Gastrocnemius medialis (tissue), 4 donors: ENCODE measurements around the gene PBXIP1. TPM values are rescaled to one million over a fixed set of nuclear protein-coding genes. Genes with fewer than 3 reads are reported as not detected.

Experiments
- ATAC-seq, 2 donors: fragments of 150-250 bp; one replicate each; pipeline ENCODE4 v1.9.1; 2016
- DNase-seq, 2 donors: peaks; one replicate each; pipeline ENCODE4 v3.0.0-alpha.2; 2019
- H3K27ac ChIP-seq, 4 donors: fragments of 200-600 bp; sonication (generic); 1 replicate in 1 of 4; 2 replicates in 3 of 4; pipeline ENCODE4 v1.5.1; 2016 to 2018; ENCODE audit warnings: mild to moderate bottlenecking in 2 of 4, moderate library complexity in 1 of 4
- H3K27me3 ChIP-seq, 3 donors: fragments of 200-600 bp; sonication (generic) in 2 of 3; 1 replicate in 1 of 3; 2 replicates in 2 of 3; pipeline versions ENCODE4 v1.5.1 to v1.6.0; 2016 to 2019; ENCODE audit warnings: mild to moderate bottlenecking in 1 of 3, moderate library complexity in 1 of 3
- H3K36me3 ChIP-seq, 2 donors: fragments of 200-600 bp; sonication (generic) in 1 of 2; one replicate each; pipeline ENCODE4 v1.5.1; 2017 to 2018
- H3K4me1 ChIP-seq, 2 donors: fragments of 200-600 bp; sonication (generic) in 1 of 2; one replicate each; pipeline ENCODE4 v1.5.1; 2016 to 2017; ENCODE audit warnings: mild to moderate bottlenecking in 2 of 2
- H3K4me3 ChIP-seq, 4 donors: fragments of 200-600 bp; sonication (generic) in 3 of 4; 1 replicate in 1 of 4; 2 replicates in 3 of 4; pipeline ENCODE4 v1.5.1; 2016 to 2019; ENCODE audit warnings: mild to moderate bottlenecking in 2 of 4
- H3K9me3 ChIP-seq, 3 donors: fragments of 200-600 bp; sonication (generic) in 2 of 3; 1 replicate in 1 of 3; 2 replicates in 2 of 3; pipeline ENCODE4 v1.5.1; 2016 to 2019
- CTCF ChIP-seq, 5 experiments: fragments of 450-650 bp in 3 of 5; fragments of 200-600 bp in 2 of 5; sonication (generic) in 2 of 5; IDR thresholded peaks in 4 of 5; conservative IDR thresholded peaks in 1 of 5; 1 replicate in 4 of 5; 2 replicates in 1 of 5; pipeline ENCODE4 v1.5.1; 2016 to 2019; ENCODE audit warnings: antibody characterized with exemption in 5 of 5, mild to moderate bottlenecking in 3 of 5, moderate library complexity in 3 of 5
- POLR2A ChIP-seq, 2 donors: fragments of 450-650 bp; IDR thresholded peaks; one replicate each; pipeline ENCODE4 v1.6.1; 2017; ENCODE audit warnings: antibody characterized with exemption in 2 of 2, mild to moderate bottlenecking in 2 of 2, moderate library complexity in 2 of 2
- in situ Hi-C, 4 donors: fragments of 200-750 bp; cut with MboI; loops; one replicate each; pipeline versions ENCODE4 v1.15.0 to v1.8.0; 2017; ENCODE audit warnings: low sequenced_read_pairs in 4 of 4
- intact Hi-C: fragments of 100-400 bp; cut with DNase I; formaldehyde crosslinking; loops from one replicate; pipeline ENCODE4 v1.15.1; 2023; ENCODE audit warnings: low total_unique reads
- total RNA-seq, 4 donors: library from RNA; depleted of rRNA; stranded (reverse); fragments of >200 nt; gene quantifications; one replicate each; pipeline versions ENCODE4 v1.1.0 to v1.2.3, GENCODE V29; 2016

The PBXIP1 gene
- total RNA-seq, 4 donors from 2014 or later = 126 to 171 (median 165) TPM

- ATAC-seq (no peak), DNase-seq (no peak)
- Histone ChIP-seq H3K4me1 (peaks cover 38 to 42% of the 10 kb centered on the region in 2 donors), H3K9me3 (no peaks in the 10 kb centered on the region), H3K4me3 (peak overlapping the region; percentile 61 to 75 (median 70)), H3K27ac (peak overlapping the region; percentile 93 to 96 (median 95)), H3K27me3 (no peaks in the 10 kb centered on the region), H3K36me3 (no peaks in the 10 kb centered on the region)
- TF ChIP-seq POLR2A (IDR thresholded peaks at IDR 0.05) (no peak), CTCF (IDR thresholded peaks at IDR 0.05 in 4 of 5, conservative IDR thresholded peaks at IDR 0.05 in 1 of 5) (no peak)
- in situ Hi-C loops = no loop called here
- intact Hi-C loops = no loop called here
Observed at GRCh38 chr1:154975409-154976059, 19.6 kb upstream of the PBXIP1 start.

GRCh38 chr1:154974808-154975408 is 19.0 kb upstream of the PBXIP1 start:
- H3K4me1 ChIP-seq = peaks cover 42 to 48% of the 10 kb centered on the region in 2 donors
- H3K27me3 ChIP-seq = no peaks in the 10 kb centered on the region
- intact Hi-C loops (loop anchor here (1.0 to 5.0 kb wide), 4 partner anchors 8 to 112 kb away; partner anchors contain the start of genes ADAM15 and FLAD1), in situ Hi-C loops (loop anchor here in 1 of 4 donors (25.0 kb wide), 1 partner anchor 87 kb away; the partner anchor contains the start of genes ADAM15 and EFNA4)
- peak overlapping the region; percentile 61 to 75 (median 70) for H3K4me3 ChIP-seq
- H3K27ac ChIP-seq = peak overlapping the region; percentile 93 to 96 (median 95)
- no peaks in the 10 kb centered on the region for H3K9me3 ChIP-seq
- TF ChIP-seq POLR2A (IDR thresholded peaks at IDR 0.05) (peak; percentile 54 to 59), CTCF (IDR thresholded peaks at IDR 0.05 in 4 of 5, conservative IDR thresholded peaks at IDR 0.05 in 1 of 5) (no peak)
- ATAC-seq (peak; percentile 43 to 48), DNase-seq (peak; percentile 88 to 89)
- no peaks in the 10 kb centered on the region for H3K36me3 ChIP-seq

DNA sequence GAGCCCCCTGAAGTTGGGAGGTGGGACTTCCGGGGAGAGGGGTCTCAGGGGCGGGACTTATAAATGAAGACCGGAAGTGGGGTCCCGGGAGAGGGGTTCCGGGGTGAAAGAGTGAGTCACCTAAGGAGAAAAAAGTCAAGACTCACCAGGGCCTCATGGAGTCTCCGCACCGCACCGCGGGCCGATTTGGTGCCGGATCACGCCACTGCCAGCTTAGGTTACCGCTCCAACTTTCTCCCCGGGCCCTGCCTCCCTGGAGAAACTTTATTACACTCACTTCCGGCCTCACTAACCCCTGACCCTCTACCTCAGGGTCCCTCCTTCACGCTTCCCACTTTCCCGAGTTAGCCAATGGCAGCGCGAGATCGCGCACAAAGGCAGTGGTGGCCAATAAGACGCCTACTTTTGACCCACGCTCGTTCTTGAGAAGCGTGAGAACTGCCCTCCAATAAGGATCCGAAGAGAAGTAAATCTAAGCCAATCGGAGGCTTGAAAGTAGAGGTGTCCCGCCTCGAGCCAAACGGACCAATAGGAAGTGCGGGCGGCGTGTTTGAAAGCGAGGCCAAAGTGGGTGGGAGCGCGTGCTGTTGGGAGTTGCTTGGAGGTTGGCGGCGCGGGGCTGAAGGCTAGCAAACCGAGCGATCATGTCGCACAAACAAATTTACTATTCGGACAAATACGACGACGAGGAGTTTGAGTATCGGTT is 18.4 kb upstream of the PBXIP1 start, which contains the start of gene CKS1B:
Gene CKS1B, plus strand, starts transcription at position 580 of the 706 bp plus-strand sequence. Its CDS starts 65 bp downstream, at position 645.
- TF ChIP-seq CTCF (IDR thresholded peaks at IDR 0.05 in 4 of 5, conservative IDR thresholded peaks at IDR 0.05 in 1 of 5) (no peak), POLR2A (IDR thresholded peaks at IDR 0.05) (peak; percentile 72 to 73)
- Histone ChIP-seq H3K36me3 (no peaks in the 10 kb centered on the region), H3K9me3 (no peaks in the 10 kb centered on the region), H3K27ac (peak within 1 kb of the TSS; percentile 93 to 96 (median 95)), H3K4me1 (peaks cover 49 to 54% of the 10 kb centered on the region in 2 donors), H3K27me3 (no peaks in the 10 kb centered on the region), H3K4me3 (peak within 1 kb of the TSS; percentile 67 to 75 (median 74))
- intact Hi-C loops (loop anchor here (1.0 to 5.0 kb wide), 4 partner anchors 9 to 113 kb away; partner anchors contain the start of genes ADAM15 and FLAD1), in situ Hi-C loops (loop anchor here in 1 of 4 donors (25.0 kb wide), 1 partner anchor 88 kb away; the partner anchor contains the start of genes ADAM15 and EFNA4)
- peak; percentile 97 to 99 for DNase-seq
- ATAC-seq = peak; percentile 83

DNA sequence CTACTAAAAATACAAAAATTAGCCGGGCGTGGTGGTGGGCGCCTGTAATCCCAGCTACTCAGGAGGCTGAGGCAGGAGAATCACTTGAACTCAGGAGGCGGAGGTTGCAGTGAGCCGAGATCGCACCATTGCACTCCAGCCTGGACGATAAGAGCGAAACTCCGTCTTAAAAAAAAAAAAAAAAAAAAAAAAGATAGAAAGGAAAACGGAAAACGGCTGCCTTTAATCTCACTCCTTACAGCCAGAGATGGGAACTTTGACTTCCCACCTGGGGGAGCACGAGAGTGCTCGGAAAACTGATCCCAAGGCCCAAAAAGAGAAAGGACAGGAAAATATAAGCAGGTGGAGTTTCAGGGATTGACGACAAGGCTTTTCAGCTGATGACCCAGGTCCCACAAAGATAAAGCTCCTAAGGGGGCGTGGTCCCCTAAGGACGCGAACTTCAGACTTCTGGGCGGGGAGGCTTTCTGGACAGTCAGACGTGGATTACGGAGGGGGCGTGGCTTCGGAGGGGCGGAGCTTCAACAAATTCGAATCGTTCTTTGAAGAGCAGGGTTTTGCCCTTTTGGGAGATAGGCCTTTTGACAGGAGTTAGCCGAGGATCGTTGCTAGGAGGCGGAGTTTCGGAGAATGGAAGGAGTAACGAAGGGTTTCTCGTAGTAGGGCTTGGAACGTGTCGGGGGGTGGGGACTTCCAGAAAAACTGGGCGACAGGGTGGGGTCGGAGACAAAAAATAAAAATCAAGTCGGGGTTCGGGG is 17.6 kb upstream of the PBXIP1 start:
- no peaks in the 10 kb centered on the region for H3K27me3 ChIP-seq
- in situ Hi-C loops = loop anchor here in 1 of 4 donors (25.0 kb wide), 1 partner anchor 89 kb away; the partner anchor contains the start of genes ADAM15 and EFNA4
- intact Hi-C loops = loop anchor here (1.0 to 5.0 kb wide), 4 partner anchors 10 to 114 kb away; partner anchors contain the start of genes ADAM15 and FLAD1
- H3K4me3 ChIP-seq = peak overlapping the region; percentile 64 to 75 (median 74)
- no peaks in the 10 kb centered on the region for H3K36me3 ChIP-seq
- ATAC-seq (peak; percentile 46 to 54), DNase-seq (peak; percentile 92 to 95)
- peak in 1 of 2 donors; percentile 64 for TF ChIP-seq POLR2A (IDR thresholded peaks at IDR 0.05)
- no peak for TF ChIP-seq CTCF (IDR thresholded peaks at IDR 0.05 in 4 of 5, conservative IDR thresholded peaks at IDR 0.05 in 1 of 5)
- peaks cover 52 to 54% of the 10 kb centered on the region in 2 donors for H3K4me1 ChIP-seq
- H3K9me3 ChIP-seq = no peaks in the 10 kb centered on the region
- peak overlapping the region; percentile 93 to 96 (median 95) for H3K27ac ChIP-seq
